Neural progenitor cell (in vitro differentiated cells): ENCODE data around the gene CACNG8.

Experiments used
- EZH2 ChIP-seq: fragments of 200-600 bp; sonication (generic); IDR thresholded peaks from 2 replicates; pipeline ENCODE4 v1.6.1; 2017; ENCODE audit warnings: antibody characterized with exemption, mild to moderate bottlenecking, moderate library complexity
- TF ChIP-seq, protein P1 (sequence below): fragments of 200-600 bp; sonication (generic); IDR thresholded peaks from 2 replicates; pipeline ENCODE4 v1.5.1; 2017; ENCODE audit warnings: antibody characterized with exemption, mild to moderate bottlenecking

DNA sequence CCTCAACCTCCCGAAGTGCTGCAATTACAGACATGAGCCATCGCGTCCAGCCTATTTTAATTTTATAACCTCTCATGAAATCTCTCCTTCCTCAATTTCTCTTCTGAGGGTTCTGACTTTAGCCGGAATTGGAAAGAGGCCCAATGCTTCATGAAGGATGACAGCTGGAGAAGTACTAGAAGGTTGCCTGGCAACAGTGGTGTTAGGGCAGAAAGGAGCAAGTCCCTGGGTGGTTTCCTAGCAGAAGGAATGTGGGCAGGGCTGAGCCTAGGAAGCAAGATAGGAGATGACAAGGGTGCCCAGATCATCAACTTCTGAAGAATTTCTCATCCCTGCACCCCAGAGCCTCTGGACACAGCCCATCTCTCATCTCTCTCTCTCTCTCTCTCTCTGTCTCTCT is 54.5 kb downstream of the CACNG8 start:
- TF ChIP-seq, protein P1, sequence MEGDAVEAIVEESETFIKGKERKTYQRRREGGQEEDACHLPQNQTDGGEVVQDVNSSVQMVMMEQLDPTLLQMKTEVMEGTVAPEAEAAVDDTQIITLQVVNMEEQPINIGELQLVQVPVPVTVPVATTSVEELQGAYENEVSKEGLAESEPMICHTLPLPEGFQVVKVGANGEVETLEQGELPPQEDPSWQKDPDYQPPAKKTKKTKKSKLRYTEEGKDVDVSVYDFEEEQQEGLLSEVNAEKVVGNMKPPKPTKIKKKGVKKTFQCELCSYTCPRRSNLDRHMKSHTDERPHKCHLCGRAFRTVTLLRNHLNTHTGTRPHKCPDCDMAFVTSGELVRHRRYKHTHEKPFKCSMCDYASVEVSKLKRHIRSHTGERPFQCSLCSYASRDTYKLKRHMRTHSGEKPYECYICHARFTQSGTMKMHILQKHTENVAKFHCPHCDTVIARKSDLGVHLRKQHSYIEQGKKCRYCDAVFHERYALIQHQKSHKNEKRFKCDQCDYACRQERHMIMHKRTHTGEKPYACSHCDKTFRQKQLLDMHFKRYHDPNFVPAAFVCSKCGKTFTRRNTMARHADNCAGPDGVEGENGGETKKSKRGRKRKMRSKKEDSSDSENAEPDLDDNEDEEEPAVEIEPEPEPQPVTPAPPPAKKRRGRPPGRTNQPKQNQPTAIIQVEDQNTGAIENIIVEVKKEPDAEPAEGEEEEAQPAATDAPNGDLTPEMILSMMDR, result no peak
- TF ChIP-seq EZH2, result no peak
